Measurements from ENCODE around the gene SLC35C1. TPM values are rescaled to one million over a fixed set of nuclear protein-coding genes. Genes with fewer than 3 reads are reported as not detected.

SLC35C1 gene
- total RNA-seq, 1 experiment from 2014 or later, result 18.1 TPM

DNA sequence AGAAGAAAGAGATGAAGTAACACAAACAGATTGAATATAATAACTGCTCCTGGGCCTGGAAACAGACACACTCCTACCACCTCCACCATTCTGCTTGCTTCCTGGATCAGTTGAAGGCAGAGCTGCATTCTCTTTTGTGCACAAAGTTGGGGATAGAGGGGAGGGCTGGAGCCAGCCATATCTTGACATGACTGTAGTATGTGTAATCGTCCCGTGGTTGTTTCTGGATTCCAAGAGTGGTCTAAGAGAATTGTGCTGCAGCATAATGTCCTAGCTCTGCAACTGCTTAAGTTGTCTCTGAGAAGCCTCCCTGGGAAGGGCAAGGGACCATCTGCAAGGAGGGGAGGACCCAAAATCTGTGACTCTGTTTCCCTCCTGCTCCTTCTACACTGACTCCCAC is 45.5 kb downstream of the SLC35C1 start:
- H3K27me3 Mint-ChIP-seq (ENCODE audit: unreplicated experiment), result no peaks in the 10 kb centered on the region
- no peak overlapping the region for H3K4me3 Mint-ChIP-seq (ENCODE audit: low read depth, unreplicated experiment)
- no peak for DNase-seq
- peaks cover 18% of the 10 kb centered on the region for H3K36me3 Mint-ChIP-seq (ENCODE audit: insufficient read depth, unreplicated experiment)
- H3K9me3 Mint-ChIP-seq (ENCODE audit: low read depth, unreplicated experiment), result no peaks in the 10 kb centered on the region
- no peak overlapping the region for H3K27ac Mint-ChIP-seq (ENCODE audit: unreplicated experiment)
- peaks cover 15% of the 10 kb centered on the region for H3K4me1 Mint-ChIP-seq (ENCODE audit: low read depth, unreplicated experiment)
- CTCF ChIA-PET, result no interaction called here
- intact Hi-C loops (cut with micrococcal nuclease; ENCODE audit: unreplicated experiment), result no loop called here
- TF ChIP-seq, protein P1, sequence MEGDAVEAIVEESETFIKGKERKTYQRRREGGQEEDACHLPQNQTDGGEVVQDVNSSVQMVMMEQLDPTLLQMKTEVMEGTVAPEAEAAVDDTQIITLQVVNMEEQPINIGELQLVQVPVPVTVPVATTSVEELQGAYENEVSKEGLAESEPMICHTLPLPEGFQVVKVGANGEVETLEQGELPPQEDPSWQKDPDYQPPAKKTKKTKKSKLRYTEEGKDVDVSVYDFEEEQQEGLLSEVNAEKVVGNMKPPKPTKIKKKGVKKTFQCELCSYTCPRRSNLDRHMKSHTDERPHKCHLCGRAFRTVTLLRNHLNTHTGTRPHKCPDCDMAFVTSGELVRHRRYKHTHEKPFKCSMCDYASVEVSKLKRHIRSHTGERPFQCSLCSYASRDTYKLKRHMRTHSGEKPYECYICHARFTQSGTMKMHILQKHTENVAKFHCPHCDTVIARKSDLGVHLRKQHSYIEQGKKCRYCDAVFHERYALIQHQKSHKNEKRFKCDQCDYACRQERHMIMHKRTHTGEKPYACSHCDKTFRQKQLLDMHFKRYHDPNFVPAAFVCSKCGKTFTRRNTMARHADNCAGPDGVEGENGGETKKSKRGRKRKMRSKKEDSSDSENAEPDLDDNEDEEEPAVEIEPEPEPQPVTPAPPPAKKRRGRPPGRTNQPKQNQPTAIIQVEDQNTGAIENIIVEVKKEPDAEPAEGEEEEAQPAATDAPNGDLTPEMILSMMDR (IDR thresholded peaks at IDR 0.05; ENCODE audit: unreplicated experiment), result no peak
- BruUV-seq (replicated peaks), result no TSS peak

- peaks cover 9% of the 10 kb centered on the region for H3K4me1 Mint-ChIP-seq (ENCODE audit: low read depth, unreplicated experiment)
- no peak overlapping the region for H3K4me3 Mint-ChIP-seq (ENCODE audit: low read depth, unreplicated experiment)
- H3K27ac Mint-ChIP-seq (ENCODE audit: unreplicated experiment), result no peak overlapping the region
- CTCF ChIA-PET, result interaction anchor here (0.7 kb wide), 1 partner anchor 8 kb away, joined by 3 read pairs; no protein-coding TSS in a partner anchor
- TF ChIP-seq, protein P1 (IDR thresholded peaks at IDR 0.05; ENCODE audit: unreplicated experiment), result no peak
- H3K9me3 Mint-ChIP-seq (ENCODE audit: low read depth, unreplicated experiment), result no peaks in the 10 kb centered on the region
- peaks cover 18% of the 10 kb centered on the region for H3K36me3 Mint-ChIP-seq (ENCODE audit: insufficient read depth, unreplicated experiment)
- intact Hi-C loops (cut with micrococcal nuclease; ENCODE audit: unreplicated experiment), result no loop called here
- no peak for DNase-seq
- no peaks in the 10 kb centered on the region for H3K27me3 Mint-ChIP-seq (ENCODE audit: unreplicated experiment)
- no TSS peak for BruUV-seq (replicated peaks)
Measured at GRCh38 chr11:45851228-45851627, 46.3 kb downstream of the SLC35C1 start.

GRCh38 chr11:45852018-45852711 is 47.2 kb downstream of the SLC35C1 start:
- Mint-ChIP-seq H3K4me1 (ENCODE audit: low read depth, unreplicated experiment) (peaks cover 9% of the 10 kb centered on the region), H3K4me3 (ENCODE audit: low read depth, unreplicated experiment) (no peak overlapping the region), H3K27me3 (ENCODE audit: unreplicated experiment) (no peaks in the 10 kb centered on the region), H3K9me3 (ENCODE audit: low read depth, unreplicated experiment) (no peaks in the 10 kb centered on the region), H3K27ac (ENCODE audit: unreplicated experiment) (no peak overlapping the region), H3K36me3 (ENCODE audit: insufficient read depth, unreplicated experiment) (peaks cover 12% of the 10 kb centered on the region)
- CTCF ChIA-PET, result no interaction called here
- DNase-seq, result no peak
- TF ChIP-seq, protein P1 (IDR thresholded peaks at IDR 0.05; ENCODE audit: unreplicated experiment), result no peak
- intact Hi-C loops (cut with micrococcal nuclease; ENCODE audit: unreplicated experiment), result no loop called here
- no TSS peak for BruUV-seq (replicated peaks)

DNA sequence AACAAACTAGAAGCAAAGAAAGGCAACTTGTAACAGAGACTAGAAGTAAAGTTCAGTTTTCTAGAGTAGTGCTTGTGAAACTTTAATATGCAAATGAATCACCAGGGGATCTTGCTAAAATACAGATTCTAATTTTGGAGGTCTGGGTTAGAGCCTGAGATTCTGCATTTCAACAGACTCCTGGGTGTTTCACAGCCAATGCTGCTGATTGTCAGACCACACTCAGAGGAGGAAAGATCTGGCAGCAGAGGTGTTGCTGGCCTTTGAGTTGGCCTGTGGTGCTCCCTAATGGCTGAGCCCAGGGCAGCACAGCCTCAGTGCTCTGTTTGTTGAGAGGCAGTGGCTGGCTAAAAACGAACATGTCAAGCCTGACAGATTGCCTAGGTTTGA is 47.8 kb downstream of the SLC35C1 start:
- TF ChIP-seq, protein P1 (IDR thresholded peaks at IDR 0.05; ENCODE audit: unreplicated experiment), result no peak
- H3K27ac Mint-ChIP-seq (ENCODE audit: unreplicated experiment), result no peak overlapping the region
- no TSS peak for BruUV-seq (replicated peaks)
- no peaks in the 10 kb centered on the region for H3K9me3 Mint-ChIP-seq (ENCODE audit: low read depth, unreplicated experiment)
- H3K4me1 Mint-ChIP-seq (ENCODE audit: low read depth, unreplicated experiment), result peaks cover 9% of the 10 kb centered on the region
- CTCF ChIA-PET, result no interaction called here
- H3K36me3 Mint-ChIP-seq (ENCODE audit: insufficient read depth, unreplicated experiment), result peaks cover 6% of the 10 kb centered on the region
- H3K4me3 Mint-ChIP-seq (ENCODE audit: low read depth, unreplicated experiment), result no peak overlapping the region
- intact Hi-C loops (cut with micrococcal nuclease; ENCODE audit: unreplicated experiment), result no loop called here
- DNase-seq, result no peak
- H3K27me3 Mint-ChIP-seq (ENCODE audit: unreplicated experiment), result no peaks in the 10 kb centered on the region

Measured in Calu3 (cell line).